HG03565 (cell line): ENCODE measurements around the gene LCE3E.
"Not testable (repeated sequence)": the region's sequence is repeated elsewhere in the genome, so short reads cannot be mapped to it uniquely, and the experiment has no call there.

ENCODE experiments used
- ATAC-seq: cut with Tn5 transposase; IDR thresholded peaks from one replicate; pipeline ENCODE4 v1.9.1; 2021; ENCODE audit warnings: mild to moderate bottlenecking, moderate library complexity; ENCODE audit not compliant: unreplicated experiment

LCE3E gene

GRCh38 chr1:152566681-152567080 is at the start of gene LCE3E:
LCE3E (minus strand) TSS chr1:152566780; CDS start chr1:152566208, 572 bp downstream.
- ATAC-seq: no peak

GRCh38 chr1:152613511-152613910 is 46.9 kb upstream of the LCE3E start, which contains the start of gene LCE3B:
LCE3B (plus strand) TSS chr1:152613811; CDS start chr1:152613811, 0 bp downstream.
- no peak for ATAC-seq

- no peak for ATAC-seq
Observed at GRCh38 chr1:152599934-152600333, 33.4 kb upstream of the LCE3E start, which contains the start of gene LCE3C. LCE3C (plus strand) TSS chr1:152600234; CDS start chr1:152600732, 498 bp downstream.

GRCh38 chr1:152596986-152597385 is 30.4 kb upstream of the LCE3E start:
- no peak for ATAC-seq

- no peak for ATAC-seq
Observed at GRCh38 chr1:152585586-152585985, 19.0 kb upstream of the LCE3E start.

- ATAC-seq: no peak
Observed at GRCh38 chr1:152582647-152583046, 16.1 kb upstream of the LCE3E start.

- no peak for ATAC-seq
Observed at GRCh38 chr1:152580433-152580832, 13.9 kb upstream of the LCE3E start, which contains the start of gene LCE3D. LCE3D (minus strand) TSS chr1:152580516; CDS start chr1:152579936, 580 bp downstream.

GRCh38 chr1:152579526-152579925 is 12.9 kb upstream of the LCE3E start:
- not testable (repeated sequence) for ATAC-seq

- peak; percentile 70 for ATAC-seq
Observed at GRCh38 chr1:152577168-152577567, 10.6 kb upstream of the LCE3E start.

GRCh38 chr1:152565535-152566215 is 905 bp downstream of the LCE3E start:
- no peak for ATAC-seq

- no peak for ATAC-seq
Observed at GRCh38 chr1:152565115-152565514, 1.5 kb downstream of the LCE3E start.

- ATAC-seq: not testable (repeated sequence)
Observed at GRCh38 chr1:152548358-152548757, 18.2 kb downstream of the LCE3E start.

GRCh38 chr1:152546704-152547103 is 19.9 kb downstream of the LCE3E start:
- ATAC-seq: no peak

- ATAC-seq: no peak
Observed at GRCh38 chr1:152543820-152544219, 22.8 kb downstream of the LCE3E start.

- no peak for ATAC-seq
Observed at GRCh38 chr1:152539901-152540300, 26.7 kb downstream of the LCE3E start.

GRCh38 chr1:152537496-152537895 is 29.1 kb downstream of the LCE3E start:
- no peak for ATAC-seq

GRCh38 chr1:152535774-152536173 is 30.8 kb downstream of the LCE3E start:
- ATAC-seq: no peak

- no peak for ATAC-seq
Observed at GRCh38 chr1:152533327-152533938, 33.1 kb downstream of the LCE3E start.

GRCh38 chr1:152525080-152525641 is 41.4 kb downstream of the LCE3E start:
- ATAC-seq: no peak

GRCh38 chr1:152520561-152521090 is 46.0 kb downstream of the LCE3E start:
- ATAC-seq: no peak

GRCh38 chr1:152519851-152520250 is 46.7 kb downstream of the LCE3E start:
- no peak for ATAC-seq
